Mesendoderm (in vitro differentiated cells): ENCODE results near the gene DNAJB1. TPM values are rescaled to one million over a fixed set of nuclear protein-coding genes. Genes with fewer than 3 reads are reported as not detected.
A peak's percentile ranks its signal among the peaks of the same experiment; 100 is the strongest.

Experiments
- DNase-seq: peaks from one replicate; pipeline ENCODE4 v3.0.0; 2013
- H2AK5ac ChIP-seq: 2 replicates; pipeline ENCODE4 v1.6.1; 2013; ENCODE audit warnings: low read length, inconsistent platforms
- H2BK120ac ChIP-seq: 2 replicates; pipeline ENCODE4 v1.6.1; 2013; ENCODE audit warnings: low read depth, mild to moderate bottlenecking, low read length, moderate library complexity, mixed read lengths
- H2BK15ac ChIP-seq: replicated peaks from 2 replicates; pipeline ENCODE4 v1.6.1; 2013; ENCODE audit warnings: low read depth, mild to moderate bottlenecking, moderate library complexity
- H2BK5ac ChIP-seq: 2 replicates; pipeline ENCODE4 v1.6.1; 2013; ENCODE audit warnings: low read length, inconsistent platforms
- H3K18ac ChIP-seq: 2 replicates; pipeline ENCODE4 v1.6.1; 2013; ENCODE audit warnings: mild to moderate bottlenecking, low read length, mixed read lengths
- H3K23ac ChIP-seq: one replicate; pipeline ENCODE4 v1.6.1; 2013; ENCODE audit warnings: low read length
- H3K27ac ChIP-seq: 2 replicates; pipeline ENCODE4 v1.5.1; 2013; ENCODE audit warnings: low read depth, mild to moderate bottlenecking, inconsistent platforms, low read length, moderate library complexity
- H3K27me3 ChIP-seq: 2 replicates; pipeline ENCODE4 v1.6.1; 2013; ENCODE audit warnings: low read length, control low read depth, mild to moderate bottlenecking, inconsistent platforms; ENCODE audit not compliant: insufficient read depth, poor library complexity
- H3K36me3 ChIP-seq: 2 replicates; pipeline ENCODE4 v1.6.1; 2013; ENCODE audit warnings: low read length, inconsistent platforms; ENCODE audit not compliant: control insufficient read depth, insufficient read depth
- H3K4ac ChIP-seq: one replicate; pipeline ENCODE4 v1.6.1; 2013; ENCODE audit warnings: low read depth, mild to moderate bottlenecking, low read length, moderate library complexity
- H3K4me1 ChIP-seq: 2 replicates; pipeline ENCODE4 v1.6.1; 2013; ENCODE audit warnings: low read depth, low read length, inconsistent platforms; ENCODE audit not compliant: control insufficient read depth
- H3K4me2 ChIP-seq: 2 replicates; pipeline ENCODE4 v1.6.1; 2013; ENCODE audit warnings: low read length
- H3K4me3 ChIP-seq: 2 replicates; pipeline ENCODE4 v1.5.1; 2013; ENCODE audit warnings: mild to moderate bottlenecking, low read length
- H3K56ac ChIP-seq: one replicate; pipeline ENCODE4 v1.6.1; 2013; ENCODE audit warnings: low read length
- H3K79me1 ChIP-seq: 2 replicates; pipeline ENCODE4 v1.6.1; 2013; ENCODE audit warnings: low read length, inconsistent platforms
- H3K79me2 ChIP-seq: 2 replicates; pipeline ENCODE4 v1.6.1; 2013; ENCODE audit warnings: mild to moderate bottlenecking, low read length; ENCODE audit not compliant: control insufficient read depth, insufficient read depth
- H3K9ac ChIP-seq: 2 replicates; pipeline ENCODE4 v1.6.1; 2013; ENCODE audit warnings: low read length, inconsistent platforms
- H4K5ac ChIP-seq: one replicate; pipeline ENCODE4 v1.6.1; 2013; ENCODE audit warnings: low read length
- H4K8ac ChIP-seq: one replicate; pipeline ENCODE4 v1.6.1; 2013; ENCODE audit warnings: low read depth, mild to moderate bottlenecking, control low read depth, low read length, moderate library complexity
- WGBS: extraction: QIAGEN DNeasy Blood & Tissue Kit; methylation state at CpG from one replicate; pipeline ENCODE4 v1.1.7; 2013; ENCODE audit warnings: low lambda C conversion rate, missing lambda C conversion rate; ENCODE audit not compliant: insufficient coverage; ENCODE audit errors: extremely low coverage; 5-methylcytosine and 5-hydroxymethylcytosine counted together
- small RNA-seq: library from polyadenylated mRNA; stranded (forward); fragments of <200 nt; extraction: miRNeasy Mini kit (QIAGEN cat#:217004); gene quantifications from one replicate; pipeline ENCODE3, GENCODE V24; 2013; ENCODE audit not compliant: insufficient read depth

DNAJB1 gene

DNA sequence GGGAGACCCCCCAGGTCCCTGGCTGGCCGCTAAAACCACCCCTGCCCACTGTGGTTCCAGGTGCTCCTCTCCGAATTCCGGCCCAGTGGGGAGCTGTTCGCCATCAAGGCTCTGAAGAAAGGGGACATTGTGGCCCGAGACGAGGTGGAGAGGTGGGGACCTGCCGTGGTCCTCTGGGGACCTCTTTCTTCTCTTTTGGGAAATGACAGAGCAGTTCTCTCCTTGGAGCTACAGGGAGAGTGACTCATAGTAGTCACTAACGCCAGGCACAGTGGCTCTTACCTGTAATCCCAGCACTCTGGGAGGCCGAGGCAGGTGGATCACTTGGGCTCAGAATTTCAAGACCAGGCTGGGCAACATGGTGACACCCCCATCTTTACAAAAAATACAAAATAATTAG, 50.4 kb downstream of the DNAJB1 start:
- no peaks in the 10 kb centered on the region for H3K27me3 ChIP-seq
- H2BK5ac ChIP-seq: no peak overlapping the region
- peak; percentile 66 for DNase-seq

DNA sequence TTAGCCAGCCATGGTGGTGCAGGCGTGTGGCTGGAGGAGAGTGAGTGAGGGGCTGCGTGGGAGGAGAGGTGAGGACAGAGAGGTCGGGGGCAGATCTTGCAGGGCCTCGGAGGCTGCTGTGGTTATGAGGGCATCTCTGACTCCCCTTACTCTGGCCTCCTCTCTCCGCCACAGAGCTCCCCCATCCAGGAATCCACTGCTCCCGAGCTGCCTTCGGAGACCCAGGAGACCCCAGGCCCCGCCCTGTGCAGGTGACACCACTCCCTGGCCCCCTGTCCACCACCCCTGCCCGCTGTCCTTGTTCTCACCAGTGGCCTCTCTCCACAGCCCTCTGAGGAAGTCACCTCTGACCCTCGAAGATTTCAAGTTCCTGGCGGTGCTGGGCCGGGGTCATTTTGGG, 50.8 kb downstream of the DNAJB1 start:
- Histone ChIP-seq H3K79me2 (no peaks in the 10 kb centered on the region), H4K5ac (no peak overlapping the region), H3K4ac (no peak overlapping the region), H3K36me3 (no peaks in the 10 kb centered on the region), H3K27ac (no peak overlapping the region), H2BK120ac (no peak overlapping the region), H3K79me1 (no peaks in the 10 kb centered on the region), H3K9ac (no peak overlapping the region), H2BK5ac (no peak overlapping the region), H3K27me3 (no peaks in the 10 kb centered on the region), H3K23ac (no peak overlapping the region), H2AK5ac (no peak overlapping the region), H3K18ac (no peak overlapping the region), H3K4me1 (no peaks in the 10 kb centered on the region), H3K4me3 (no peak overlapping the region), H3K56ac (no peak overlapping the region), H4K8ac (no peak overlapping the region), H3K4me2 (no peak overlapping the region), H2BK15ac (no peak overlapping the region)
- no CpG with 5 or more reads among the region's 12 CpGs for WGBS
- DNase-seq: no peak

More for the DNA sequence above, 50.4 kb downstream of the DNAJB1 start:
- H3K18ac ChIP-seq: no peak overlapping the region
- H3K79me1 ChIP-seq: no peaks in the 10 kb centered on the region
- H3K27ac ChIP-seq: no peak overlapping the region
- WGBS: no CpG with 5 or more reads among the region's 9 CpGs
- H4K8ac ChIP-seq: no peak overlapping the region
- H3K79me2 ChIP-seq: no peaks in the 10 kb centered on the region
- H3K4me1 ChIP-seq: no peaks in the 10 kb centered on the region
- H2BK120ac ChIP-seq: no peak overlapping the region
- no peak overlapping the region for H3K9ac ChIP-seq
- no peak overlapping the region for H2BK15ac ChIP-seq
- H2AK5ac ChIP-seq: no peak overlapping the region
- no peaks in the 10 kb centered on the region for H3K36me3 ChIP-seq
- H3K23ac ChIP-seq: no peak overlapping the region
- H3K4ac ChIP-seq: no peak overlapping the region
- H3K56ac ChIP-seq: no peak overlapping the region
- no peak overlapping the region for H4K5ac ChIP-seq
- no peak overlapping the region for H3K4me3 ChIP-seq
- H3K4me2 ChIP-seq: no peak overlapping the region

Small RNAs within 50 kb of the gene (small RNA-seq; reads per million reads assigned to genes)
- gene SNRPGP15: not detected
